H9 (cell line): ENCODE results near the gene ACOX3. TPM values are rescaled to one million over a fixed set of nuclear protein-coding genes. Genes with fewer than 3 reads are reported as not detected.

Source experiments
- DNase-seq: peaks from one replicate; pipeline ENCODE4 v3.0.0-alpha.2; 2017
- H2AFZ ChIP-seq: one replicate; pipeline ENCODE4 v1.6.1; 2013; ENCODE audit warnings: mild to moderate bottlenecking, low read length, control low read depth, moderate library complexity
- H2AK5ac ChIP-seq: 2 replicates; pipeline ENCODE4 v1.6.1; 2013; ENCODE audit warnings: low read length, control low read depth, mixed read lengths; ENCODE audit not compliant: insufficient read length
- H2BK120ac ChIP-seq: one replicate; pipeline ENCODE4 v1.6.1; 2013; ENCODE audit warnings: low read depth, mild to moderate bottlenecking, low read length, control low read depth, inconsistent platforms; ENCODE audit not compliant: poor library complexity, severe bottlenecking
- H2BK12ac ChIP-seq: 2 replicates; pipeline ENCODE4 v1.6.1; 2013; ENCODE audit warnings: low read length, control low read depth, mixed read lengths, low read depth; ENCODE audit not compliant: insufficient read length
- H2BK15ac ChIP-seq: 2 replicates; pipeline ENCODE4 v1.6.1; 2013; ENCODE audit warnings: low read depth, low read length, control low read depth
- H2BK20ac ChIP-seq: one replicate; pipeline ENCODE4 v1.6.1; 2013; ENCODE audit warnings: low read depth, mild to moderate bottlenecking, low read length, control low read depth, inconsistent platforms; ENCODE audit not compliant: poor library complexity, severe bottlenecking
- H2BK5ac ChIP-seq: 2 replicates; pipeline ENCODE4 v1.6.1; 2013; ENCODE audit warnings: low read length, control low read depth, mixed read lengths; ENCODE audit not compliant: insufficient read length
- H3K14ac ChIP-seq: 2 replicates; pipeline ENCODE4 v1.6.1; 2013; ENCODE audit warnings: low read length, control low read depth; ENCODE audit not compliant: insufficient read depth
- H3K18ac ChIP-seq: 2 replicates; pipeline ENCODE4 v1.6.1; 2013; ENCODE audit warnings: low read depth, mild to moderate bottlenecking, mixed read lengths, low read length, control low read depth; ENCODE audit not compliant: insufficient read length
- H3K23ac ChIP-seq: 2 replicates; pipeline ENCODE4 v1.6.1; 2013; ENCODE audit warnings: low read length, control low read depth, mixed read lengths, low read depth; ENCODE audit not compliant: insufficient read length
- H3K23me2 ChIP-seq: 2 replicates; pipeline ENCODE4 v1.6.1; 2013; ENCODE audit warnings: low read depth, mild to moderate bottlenecking, mixed read lengths, low read length, control low read depth; ENCODE audit not compliant: insufficient read length, poor library complexity, severe bottlenecking
- H3K27ac ChIP-seq: 2 replicates; pipeline ENCODE4 v1.5.1; 2013; ENCODE audit warnings: low read length, control low read depth, mixed read lengths, low read depth; ENCODE audit not compliant: insufficient read length
- H3K27me3 ChIP-seq: 2 replicates; pipeline ENCODE4 v1.6.1; 2013; ENCODE audit warnings: low read length, control low read depth, inconsistent platforms; ENCODE audit not compliant: insufficient read depth
- H3K4ac ChIP-seq: 2 replicates; pipeline ENCODE4 v1.6.1; 2013; ENCODE audit warnings: low read depth, mild to moderate bottlenecking, control low read depth, inconsistent platforms, low read length, moderate library complexity
- H3K4me1 ChIP-seq: 2 replicates; pipeline ENCODE4 v1.6.1; 2013; ENCODE audit warnings: low read length, control low read depth, inconsistent platforms; ENCODE audit not compliant: insufficient read depth
- H3K4me2 ChIP-seq: 2 replicates; pipeline ENCODE4 v1.6.1; 2013; ENCODE audit warnings: low read length, control low read depth, mixed read lengths; ENCODE audit not compliant: insufficient read length, insufficient read depth
- H3K56ac ChIP-seq: 2 replicates; pipeline ENCODE4 v1.6.1; 2013; ENCODE audit warnings: low read depth, mild to moderate bottlenecking, mixed read lengths, low read length, control low read depth; ENCODE audit not compliant: insufficient read length
- H3K79me1 ChIP-seq: 2 replicates; pipeline ENCODE4 v1.6.1; 2013; ENCODE audit warnings: low read depth, mild to moderate bottlenecking, moderate library complexity, low read length, control low read depth, inconsistent platforms; ENCODE audit not compliant: insufficient read depth, poor library complexity, severe bottlenecking
- H3K79me2 ChIP-seq: 2 replicates; pipeline ENCODE4 v1.6.1; 2013; ENCODE audit warnings: low read length, control low read depth, inconsistent platforms; ENCODE audit not compliant: insufficient read depth
- H3K9ac ChIP-seq: 2 replicates; pipeline ENCODE4 v1.6.1; 2013; ENCODE audit warnings: low read length, control low read depth, mixed read lengths; ENCODE audit not compliant: insufficient read length; ENCODE audit errors: extremely low read depth
- H3K9me3 ChIP-seq: one replicate; pipeline ENCODE4 v1.6.1; 2013; ENCODE audit warnings: low read depth, low read length, inconsistent platforms; ENCODE audit not compliant: control insufficient read depth
- H3T11ph ChIP-seq: one replicate; pipeline ENCODE4 v1.6.1; 2013; ENCODE audit warnings: mild to moderate bottlenecking, low read length, control low read depth, inconsistent platforms
- H4K20me1 ChIP-seq: one replicate; pipeline ENCODE4 v1.6.1; 2013; ENCODE audit not compliant: control insufficient read depth, insufficient read length, insufficient read depth
- H4K5ac ChIP-seq: 2 replicates; pipeline ENCODE4 v1.6.1; 2013; ENCODE audit warnings: low read depth, mild to moderate bottlenecking, mixed read lengths, low read length, control low read depth; ENCODE audit not compliant: insufficient read length
- H4K8ac ChIP-seq: replicated peaks from 2 replicates; pipeline ENCODE4 v1.6.1; 2013; ENCODE audit warnings: low read length, control low read depth, mixed read lengths, low read depth; ENCODE audit not compliant: insufficient read length
- H4K91ac ChIP-seq: 2 replicates; pipeline ENCODE4 v1.6.1; 2013; ENCODE audit warnings: low read depth, mild to moderate bottlenecking, moderate library complexity, mixed read lengths, low read length, control low read depth; ENCODE audit not compliant: insufficient read length
- H3K27ac Mint-ChIP-seq, 3 experiments: 2 replicates in 2 of 3; 3 replicates in 1 of 3; pipeline ENCODE4 v1.8.0; 2020 to 2021; ENCODE audit warnings: mixed read lengths in 3 of 3, mild to moderate bottlenecking in 1 of 3, moderate library complexity in 1 of 3
- H3K27me3 Mint-ChIP-seq: 2 replicates; pipeline ENCODE4 v1.8.0; 2021; ENCODE audit warnings: low read depth, mild to moderate bottlenecking, moderate library complexity, mixed read lengths
- H3K36me3 Mint-ChIP-seq, 3 experiments: 2 replicates in 2 of 3; 3 replicates in 1 of 3; pipeline ENCODE4 v1.8.0; 2020 to 2021; ENCODE audit warnings: low read depth in 3 of 3, mixed read lengths in 3 of 3; ENCODE audit not compliant: insufficient read depth in 1 of 3
- H3K4me1 Mint-ChIP-seq, 2 experiments: 2 replicates each; pipeline ENCODE4 v1.8.0; 2020; ENCODE audit warnings: mixed read lengths in 2 of 2
- H3K4me3 Mint-ChIP-seq, 2 experiments: 2 replicates in 1 of 2; 3 replicates in 1 of 2; pipeline ENCODE4 v1.8.0; 2020 to 2021; ENCODE audit warnings: mild to moderate bottlenecking in 2 of 2, mixed read lengths in 2 of 2, moderate library complexity in 1 of 2
- H3K9me3 Mint-ChIP-seq, 2 experiments: 2 replicates in 1 of 2; 3 replicates in 1 of 2; pipeline ENCODE4 v1.8.0; 2020; ENCODE audit warnings: mild to moderate bottlenecking in 2 of 2, mixed read lengths in 2 of 2, moderate library complexity in 1 of 2
- WGBS: extraction: QIAGEN DNeasy Blood & Tissue Kit; methylation state at CpG from one replicate; pipeline ENCODE4 v1.1.7; 2013; ENCODE audit warnings: missing lambda C conversion rate, low lambda C conversion rate, mixed read lengths; ENCODE audit not compliant: insufficient read length; ENCODE audit errors: extremely low coverage; 5-methylcytosine and 5-hydroxymethylcytosine counted together
- total RNA-seq: library from RNA; stranded (reverse); gene quantifications from 2 replicates; pipeline ENCODE4 v1.2.1, GENCODE V29; 2021
- TF ChIP-seq, protein P1 (sequence below): fragments of 200-600 bp; sonication (generic); conservative IDR thresholded peaks from 3 replicates; pipeline ENCODE4 v1.8.0; 2021; ENCODE audit warnings: antibody characterized with exemption, mild to moderate bottlenecking

Gene ACOX3
- total RNA-seq, 1 experiment from 2014 or later: 13.8 TPM

DNA sequence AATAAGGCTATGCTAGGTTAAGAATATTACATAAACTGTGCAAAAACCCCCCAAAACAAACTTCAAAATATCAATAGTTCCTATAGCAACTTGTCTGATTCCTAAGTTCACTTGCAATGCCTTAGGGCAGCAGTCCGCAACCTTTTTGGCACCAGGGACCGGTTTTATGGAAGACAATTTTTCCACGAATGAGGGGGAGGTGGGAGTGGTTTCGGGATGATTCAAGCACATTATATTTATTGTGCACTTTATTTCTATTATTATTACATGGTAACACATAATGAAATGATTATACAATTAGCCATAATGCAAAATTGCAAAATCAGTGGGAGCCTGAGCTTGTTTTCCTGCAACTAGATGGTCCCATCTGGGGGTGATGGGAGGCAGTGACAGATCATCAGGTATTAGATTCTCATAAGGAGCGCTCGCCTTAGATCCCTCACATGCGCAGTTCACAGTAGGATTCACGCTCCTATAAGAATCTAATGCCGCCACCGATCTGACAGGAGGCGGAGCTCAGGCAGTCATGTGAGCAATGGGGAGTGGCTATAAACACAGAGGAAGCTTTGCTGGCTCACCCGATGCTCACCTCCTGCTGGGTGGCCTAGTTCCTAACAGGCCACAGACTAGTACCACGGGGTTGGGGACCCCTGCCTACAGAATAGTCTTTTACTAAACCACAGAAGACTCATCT, 39.7 kb downstream of the ACOX3 start:
- H3K4me1 Mint-ChIP-seq: peaks cover 16 to 22% of the 10 kb centered on the region in 2 experiments
- Histone ChIP-seq H3K9ac (no peak overlapping the region), H4K8ac (no peak overlapping the region)

More for the DNA sequence above, 39.7 kb downstream of the ACOX3 start:
- Mint-ChIP-seq H3K27me3 (no peaks in the 10 kb centered on the region), H3K36me3 (peaks cover 15 to 20% (median 17%) of the 10 kb centered on the region in 3 experiments), H3K9me3 (peaks cover 2 to 6% of the 10 kb centered on the region in 2 experiments; a peak in 4 of 5 replicates), H3K4me3 (no peak overlapping the region), H3K27ac (no peak overlapping the region; a peak in 1 of 7 replicates)
- Histone ChIP-seq H3K23ac (no peak overlapping the region), H2BK15ac (no peak overlapping the region), H3K27ac (no peak overlapping the region), H2BK12ac (no peak overlapping the region), H3K4me2 (no peak overlapping the region), H2BK20ac (no peak overlapping the region), H4K20me1 (no peaks in the 10 kb centered on the region), H3K79me1 (no peaks in the 10 kb centered on the region), H3K9me3 (no peaks in the 10 kb centered on the region), H4K91ac (no peak overlapping the region), H3K14ac (no peak overlapping the region), H3K4me1 (peaks cover 3% of the 10 kb centered on the region; the same call in 1 of the 2 replicates), H3K18ac (no peak overlapping the region), H2AK5ac (no peak overlapping the region), H3K27me3 (no peaks in the 10 kb centered on the region), H3T11ph (no peak overlapping the region), H3K79me2 (no peaks in the 10 kb centered on the region), H3K56ac (no peak overlapping the region), H3K23me2 (no peaks in the 10 kb centered on the region), H2AFZ (no peak overlapping the region), H3K4ac (no peak overlapping the region), H4K5ac (no peak overlapping the region), H2BK5ac (no peak overlapping the region), H2BK120ac (no peak overlapping the region)
- no CpG with 5 or more reads among the region's 13 CpGs for WGBS
- TF ChIP-seq, protein P1, sequence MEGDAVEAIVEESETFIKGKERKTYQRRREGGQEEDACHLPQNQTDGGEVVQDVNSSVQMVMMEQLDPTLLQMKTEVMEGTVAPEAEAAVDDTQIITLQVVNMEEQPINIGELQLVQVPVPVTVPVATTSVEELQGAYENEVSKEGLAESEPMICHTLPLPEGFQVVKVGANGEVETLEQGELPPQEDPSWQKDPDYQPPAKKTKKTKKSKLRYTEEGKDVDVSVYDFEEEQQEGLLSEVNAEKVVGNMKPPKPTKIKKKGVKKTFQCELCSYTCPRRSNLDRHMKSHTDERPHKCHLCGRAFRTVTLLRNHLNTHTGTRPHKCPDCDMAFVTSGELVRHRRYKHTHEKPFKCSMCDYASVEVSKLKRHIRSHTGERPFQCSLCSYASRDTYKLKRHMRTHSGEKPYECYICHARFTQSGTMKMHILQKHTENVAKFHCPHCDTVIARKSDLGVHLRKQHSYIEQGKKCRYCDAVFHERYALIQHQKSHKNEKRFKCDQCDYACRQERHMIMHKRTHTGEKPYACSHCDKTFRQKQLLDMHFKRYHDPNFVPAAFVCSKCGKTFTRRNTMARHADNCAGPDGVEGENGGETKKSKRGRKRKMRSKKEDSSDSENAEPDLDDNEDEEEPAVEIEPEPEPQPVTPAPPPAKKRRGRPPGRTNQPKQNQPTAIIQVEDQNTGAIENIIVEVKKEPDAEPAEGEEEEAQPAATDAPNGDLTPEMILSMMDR: no peak
- DNase-seq: no peak
